ENCODE results near the gene WIZ.

WIZ gene

GRCh38 chr19:15372891-15373301 lies 76.9 kb downstream of the WIZ start:
- no peak for DNase-seq

- no peak for DNase-seq
Observed at GRCh38 chr19:15372470-15372869, 77.3 kb downstream of the WIZ start.

GRCh38 chr19:15371786-15372380 lies 77.9 kb downstream of the WIZ start:
- no peak for DNase-seq

GRCh38 chr19:15371119-15371518 lies 78.6 kb downstream of the WIZ start:
- no peak for DNase-seq
